ENCODE results near the gene FCN1. TPM values are rescaled to one million over a fixed set of nuclear protein-coding genes. Genes with fewer than 3 reads are reported as not detected.

FCN1 gene
- total RNA-seq, 1 donor from 2014 or later: not detected

GRCh38 chr9:134949681-134950385 lies 32.1 kb upstream of the FCN1 start:
- no peak overlapping the region for H3K4me3 Mint-ChIP-seq
- H3K27me3 Mint-ChIP-seq: peaks cover 3% of the 10 kb centered on the region
- H3K36me3 Mint-ChIP-seq: no peaks in the 10 kb centered on the region
- DNase-seq (ENCODE audit: extremely low spot score, unreplicated experiment): no peak
- no peak for TF ChIP-seq CTCF (conservative IDR thresholded peaks at IDR 0.05)
- peaks cover 4% of the 10 kb centered on the region for H3K9me3 Mint-ChIP-seq
- no peak overlapping the region for H3K27ac Mint-ChIP-seq
- H3K4me1 Mint-ChIP-seq (ENCODE audit: unreplicated experiment): peaks cover under 1% of the 10 kb centered on the region

GRCh38 chr9:134948149-134948548 lies 30.4 kb upstream of the FCN1 start:
- Mint-ChIP-seq H3K4me3 (no peak overlapping the region), H3K27me3 (peaks cover 8% of the 10 kb centered on the region), H3K36me3 (no peaks in the 10 kb centered on the region), H3K27ac (no peak overlapping the region), H3K4me1 (ENCODE audit: unreplicated experiment) (peaks cover 5% of the 10 kb centered on the region), H3K9me3 (no peaks in the 10 kb centered on the region)
- no peak for TF ChIP-seq CTCF (conservative IDR thresholded peaks at IDR 0.05)
- DNase-seq (ENCODE audit: extremely low spot score, unreplicated experiment): no peak

GRCh38 chr9:134947265-134947955 lies 29.7 kb upstream of the FCN1 start:
- DNase-seq (ENCODE audit: extremely low spot score, unreplicated experiment): no peak
- Mint-ChIP-seq H3K27me3 (peaks cover 14% of the 10 kb centered on the region), H3K4me1 (ENCODE audit: unreplicated experiment) (peaks cover 12% of the 10 kb centered on the region), H3K36me3 (no peaks in the 10 kb centered on the region), H3K4me3 (no peak overlapping the region), H3K9me3 (no peaks in the 10 kb centered on the region), H3K27ac (no peak overlapping the region)
- no peak for TF ChIP-seq CTCF (conservative IDR thresholded peaks at IDR 0.05)

- H3K27ac Mint-ChIP-seq: no peak overlapping the region
- no peak for DNase-seq (ENCODE audit: extremely low spot score, unreplicated experiment)
- no peak for TF ChIP-seq CTCF (conservative IDR thresholded peaks at IDR 0.05)
- H3K9me3 Mint-ChIP-seq: no peaks in the 10 kb centered on the region
- no peak overlapping the region for H3K4me3 Mint-ChIP-seq
- H3K36me3 Mint-ChIP-seq: no peaks in the 10 kb centered on the region
- H3K4me1 Mint-ChIP-seq (ENCODE audit: unreplicated experiment): peaks cover 17% of the 10 kb centered on the region
- H3K27me3 Mint-ChIP-seq: peaks cover 18% of the 10 kb centered on the region
Measured at GRCh38 chr9:134946663-134947062, 29.0 kb upstream of the FCN1 start.

- Mint-ChIP-seq H3K9me3 (no peaks in the 10 kb centered on the region), H3K27ac (no peak overlapping the region), H3K4me3 (no peak overlapping the region), H3K36me3 (no peaks in the 10 kb centered on the region), H3K4me1 (ENCODE audit: unreplicated experiment) (peaks cover 17% of the 10 kb centered on the region), H3K27me3 (peaks cover 22% of the 10 kb centered on the region)
- no peak for DNase-seq (ENCODE audit: extremely low spot score, unreplicated experiment)
- TF ChIP-seq CTCF (conservative IDR thresholded peaks at IDR 0.05): no peak
Measured at GRCh38 chr9:134945509-134946275, 28.0 kb upstream of the FCN1 start.
